ENCODE data around the gene DNAH7. TPM values are rescaled to one million over a fixed set of nuclear protein-coding genes. Genes with fewer than 3 reads are reported as not detected.

DNAH7 gene
- total and polyA plus RNA-seq, 10 donors, result 0.06 to 1.9 (median 0.33) TPM

DNA sequence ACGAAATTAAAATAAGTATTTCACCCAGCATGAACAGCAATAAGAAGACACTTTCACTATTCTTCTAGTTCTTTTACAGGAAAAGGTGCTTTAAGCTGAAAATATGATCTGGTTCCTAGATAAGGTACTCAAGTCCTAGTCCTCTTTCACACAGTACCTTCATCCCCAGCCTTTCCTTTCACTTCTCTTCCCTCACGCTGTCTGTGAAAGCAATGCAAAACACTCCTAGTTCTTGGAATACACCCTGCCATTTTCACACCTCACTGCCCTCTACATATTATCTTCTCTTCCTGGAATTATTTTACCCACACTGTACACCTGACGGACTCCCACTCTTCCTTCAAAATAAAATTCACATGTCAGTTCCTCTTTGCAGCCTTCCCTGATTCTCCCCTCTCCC is 82.9 kb downstream of the DNAH7 start:
- Histone ChIP-seq H3K27ac (no peak overlapping the region), H3K27me3 (replicated peaks in 1 of 7) (no peaks in the 10 kb centered on the region), H3K36me3 (no peaks in the 10 kb centered on the region), H3K9me3 (peaks cover 0 to 3% (median under 1%) of the 10 kb centered on the region in 8 donors), H3K4me3 (no peak overlapping the region), H3K4me1 (no peaks in the 10 kb centered on the region)
- WGBS, 5 donors, result 32 to 52% (median 44%) methylated on average over 3 of the region's 3 CpGs
- DNase-seq, result no peak
- TF ChIP-seq, protein P1, sequence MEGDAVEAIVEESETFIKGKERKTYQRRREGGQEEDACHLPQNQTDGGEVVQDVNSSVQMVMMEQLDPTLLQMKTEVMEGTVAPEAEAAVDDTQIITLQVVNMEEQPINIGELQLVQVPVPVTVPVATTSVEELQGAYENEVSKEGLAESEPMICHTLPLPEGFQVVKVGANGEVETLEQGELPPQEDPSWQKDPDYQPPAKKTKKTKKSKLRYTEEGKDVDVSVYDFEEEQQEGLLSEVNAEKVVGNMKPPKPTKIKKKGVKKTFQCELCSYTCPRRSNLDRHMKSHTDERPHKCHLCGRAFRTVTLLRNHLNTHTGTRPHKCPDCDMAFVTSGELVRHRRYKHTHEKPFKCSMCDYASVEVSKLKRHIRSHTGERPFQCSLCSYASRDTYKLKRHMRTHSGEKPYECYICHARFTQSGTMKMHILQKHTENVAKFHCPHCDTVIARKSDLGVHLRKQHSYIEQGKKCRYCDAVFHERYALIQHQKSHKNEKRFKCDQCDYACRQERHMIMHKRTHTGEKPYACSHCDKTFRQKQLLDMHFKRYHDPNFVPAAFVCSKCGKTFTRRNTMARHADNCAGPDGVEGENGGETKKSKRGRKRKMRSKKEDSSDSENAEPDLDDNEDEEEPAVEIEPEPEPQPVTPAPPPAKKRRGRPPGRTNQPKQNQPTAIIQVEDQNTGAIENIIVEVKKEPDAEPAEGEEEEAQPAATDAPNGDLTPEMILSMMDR (IDR thresholded peaks at IDR 0.05 in 8 of 11, conservative IDR thresholded peaks at IDR 0.05 in 3 of 11), result no peak
- no peak for TF ChIP-seq POLR2AphosphoS5 (IDR thresholded peaks at IDR 0.05)
- no peak for TF ChIP-seq POLR2A (IDR thresholded peaks at IDR 0.05)
- intact Hi-C loops (cut with DNase I; ENCODE audit: low total_unique reads), result no loop called here

DNA sequence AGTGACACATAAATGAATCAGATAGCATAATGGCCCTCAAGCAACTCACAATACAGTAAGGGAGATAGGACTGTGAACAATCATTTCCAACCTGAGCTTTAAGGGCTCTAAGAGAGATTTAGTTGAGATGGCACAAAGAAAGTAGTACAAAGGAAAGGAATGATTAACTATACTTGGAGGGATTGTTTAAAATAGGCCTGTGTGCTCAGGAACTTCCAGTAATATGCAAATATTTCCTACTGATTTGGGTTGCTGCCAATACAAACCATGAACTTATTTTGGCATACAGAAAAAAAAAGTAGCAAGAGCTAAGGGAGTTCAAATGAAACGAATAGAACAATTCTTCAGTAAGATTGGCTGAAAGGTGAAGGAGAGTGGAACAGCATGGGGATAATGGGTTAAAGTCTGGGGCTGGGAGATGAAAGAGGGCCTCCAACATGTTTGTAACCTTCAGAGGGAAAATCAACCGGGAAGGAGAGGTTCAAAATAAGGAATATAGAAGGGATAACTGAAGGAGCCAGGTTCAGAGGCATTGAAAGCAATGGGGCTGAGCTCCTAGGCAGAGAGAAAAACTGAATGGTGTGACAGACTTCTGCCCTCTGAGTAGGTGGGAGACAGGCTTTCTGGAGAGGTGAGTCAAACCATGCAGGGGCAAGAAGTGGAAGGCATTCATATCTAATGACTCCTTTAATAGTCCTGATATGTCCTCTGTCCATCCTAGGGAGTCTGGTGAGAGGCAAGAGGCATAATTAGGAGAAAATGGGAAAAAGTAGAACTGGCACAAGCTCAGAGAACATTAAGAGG is 83.5 kb downstream of the DNAH7 start:
- H3K4me1 ChIP-seq, result no peaks in the 10 kb centered on the region
- no peak overlapping the region for H3K27ac ChIP-seq
- no peak for TF ChIP-seq POLR2A (IDR thresholded peaks at IDR 0.05)
- TF ChIP-seq, protein P1 (IDR thresholded peaks at IDR 0.05 in 8 of 11, conservative IDR thresholded peaks at IDR 0.05 in 3 of 11), result no peak
- no peak for TF ChIP-seq POLR2AphosphoS5 (IDR thresholded peaks at IDR 0.05)
- no peaks in the 10 kb centered on the region for H3K27me3 ChIP-seq (replicated peaks in 1 of 7)
- 22 to 38% (median 30%) methylated on average over 2 of the region's 2 CpGs for WGBS, 5 donors
- H3K36me3 ChIP-seq, result no peaks in the 10 kb centered on the region
- H3K4me3 ChIP-seq, result no peak overlapping the region
- intact Hi-C loops (cut with DNase I; ENCODE audit: low total_unique reads), result no loop called here
- DNase-seq, result no peak
- H3K9me3 ChIP-seq, result peaks cover 0 to 9% (median 6%) of the 10 kb centered on the region in 8 donors

DNA sequence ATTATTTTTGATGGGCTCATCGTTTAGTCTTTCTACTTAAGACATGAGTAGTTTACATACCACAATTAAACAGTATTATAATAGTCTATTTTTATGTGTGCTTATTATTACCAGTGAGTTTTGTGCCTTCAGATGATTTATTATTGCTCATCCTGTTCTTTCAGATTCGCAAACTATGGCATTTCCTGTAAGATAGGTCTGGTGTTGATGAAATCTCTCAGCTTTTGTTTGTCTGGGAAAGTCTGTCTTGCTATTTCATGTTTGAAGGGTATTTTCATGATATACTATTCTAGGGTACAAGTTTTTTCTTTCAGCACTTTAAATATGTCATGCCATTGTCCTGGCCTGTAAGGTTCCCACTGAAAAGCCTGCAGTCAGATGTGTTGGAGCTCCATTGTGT is 101.3 kb downstream of the DNAH7 start:
- WGBS, 5 donors, result 38 to 47% (median 42%) methylated on average over 2 of the region's 2 CpGs
- TF ChIP-seq POLR2AphosphoS5 (IDR thresholded peaks at IDR 0.05), result no peak
- TF ChIP-seq, protein P1 (IDR thresholded peaks at IDR 0.05 in 8 of 11, conservative IDR thresholded peaks at IDR 0.05 in 3 of 11), result no peak
- TF ChIP-seq POLR2A (IDR thresholded peaks at IDR 0.05), result no peak
- H3K4me1 ChIP-seq, result no peaks in the 10 kb centered on the region
- no peak overlapping the region for H3K27ac ChIP-seq
- intact Hi-C loops (cut with DNase I; ENCODE audit: low total_unique reads), result no loop called here
- no peaks in the 10 kb centered on the region for H3K9me3 ChIP-seq
- no peaks in the 10 kb centered on the region for H3K36me3 ChIP-seq
- no peak overlapping the region for H3K4me3 ChIP-seq
- no peaks in the 10 kb centered on the region for H3K27me3 ChIP-seq (replicated peaks in 1 of 7)
- DNase-seq, result no peak

DNA sequence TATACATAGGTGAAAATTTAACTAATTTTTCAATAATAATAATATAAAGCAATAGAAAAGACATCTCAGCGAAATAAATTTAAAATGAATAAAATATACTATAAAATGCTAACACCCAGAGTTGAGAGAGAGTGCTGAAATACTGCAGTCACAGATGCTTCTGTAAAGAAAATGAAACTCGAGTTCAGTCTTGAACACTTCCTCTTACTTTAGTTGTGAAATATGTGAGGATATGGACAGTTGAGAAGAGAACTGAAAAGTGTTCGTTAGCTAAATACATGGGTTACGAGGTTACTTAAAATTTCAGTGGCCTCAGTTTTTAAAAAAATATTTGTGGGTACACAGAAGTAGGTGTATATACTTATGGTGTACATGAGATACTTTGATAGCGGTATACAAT is 106.8 kb downstream of the DNAH7 start:
- Histone ChIP-seq H3K27me3 (replicated peaks in 1 of 7) (no peaks in the 10 kb centered on the region), H3K36me3 (no peaks in the 10 kb centered on the region), H3K27ac (peak overlapping the region in 1 of 8 donors; percentile 45), H3K9me3 (no peaks in the 10 kb centered on the region), H3K4me1 (peaks cover 0 to 2% (median 0%) of the 10 kb centered on the region in 6 donors), H3K4me3 (no peak overlapping the region)
- WGBS, 5 donors, result 47 to 56% (median 52%) methylated on average over 5 of the region's 5 CpGs
- intact Hi-C loops (cut with DNase I; ENCODE audit: low total_unique reads), result no loop called here
- no peak for DNase-seq
- TF ChIP-seq POLR2A (IDR thresholded peaks at IDR 0.05), result no peak
- TF ChIP-seq, protein P1 (IDR thresholded peaks at IDR 0.05 in 8 of 11, conservative IDR thresholded peaks at IDR 0.05 in 3 of 11), result no peak
- no peak for TF ChIP-seq POLR2AphosphoS5 (IDR thresholded peaks at IDR 0.05)

All from spleen (tissue), 11 donors.